HG02885 (cell line): ENCODE data around the gene TEF.
"Not testable (repeated sequence)": the region's sequence is repeated elsewhere in the genome, so short reads cannot be mapped to it uniquely, and the experiment has no call there.

ENCODE experiments used
- ATAC-seq: cut with Tn5 transposase; IDR thresholded peaks from one replicate; pipeline ENCODE4 v1.9.1; 2021; ENCODE audit warnings: mild to moderate bottlenecking; ENCODE audit not compliant: unreplicated experiment, poor library complexity

The TEF gene

DNA sequence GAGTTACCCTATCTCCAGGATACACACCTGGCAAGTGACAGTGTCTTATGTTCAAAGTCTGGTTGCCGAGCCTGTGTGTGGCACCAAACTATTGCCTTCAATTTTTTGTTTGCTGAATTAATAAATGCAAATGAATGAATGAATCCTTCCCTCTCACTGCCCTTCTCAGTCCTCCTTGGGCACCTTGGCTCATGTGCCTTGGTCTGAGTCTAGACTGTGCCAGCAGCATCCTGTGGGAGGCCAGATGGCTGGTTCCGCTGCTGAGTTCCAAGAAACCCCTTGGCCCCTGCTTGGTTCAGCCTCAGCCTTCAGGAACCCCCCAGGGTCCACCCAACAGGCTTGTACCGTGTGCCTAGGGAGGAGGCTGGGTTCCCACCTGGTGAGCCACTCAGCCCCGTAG is 33.8 kb downstream of the TEF start:
- ATAC-seq: no peak

DNA sequence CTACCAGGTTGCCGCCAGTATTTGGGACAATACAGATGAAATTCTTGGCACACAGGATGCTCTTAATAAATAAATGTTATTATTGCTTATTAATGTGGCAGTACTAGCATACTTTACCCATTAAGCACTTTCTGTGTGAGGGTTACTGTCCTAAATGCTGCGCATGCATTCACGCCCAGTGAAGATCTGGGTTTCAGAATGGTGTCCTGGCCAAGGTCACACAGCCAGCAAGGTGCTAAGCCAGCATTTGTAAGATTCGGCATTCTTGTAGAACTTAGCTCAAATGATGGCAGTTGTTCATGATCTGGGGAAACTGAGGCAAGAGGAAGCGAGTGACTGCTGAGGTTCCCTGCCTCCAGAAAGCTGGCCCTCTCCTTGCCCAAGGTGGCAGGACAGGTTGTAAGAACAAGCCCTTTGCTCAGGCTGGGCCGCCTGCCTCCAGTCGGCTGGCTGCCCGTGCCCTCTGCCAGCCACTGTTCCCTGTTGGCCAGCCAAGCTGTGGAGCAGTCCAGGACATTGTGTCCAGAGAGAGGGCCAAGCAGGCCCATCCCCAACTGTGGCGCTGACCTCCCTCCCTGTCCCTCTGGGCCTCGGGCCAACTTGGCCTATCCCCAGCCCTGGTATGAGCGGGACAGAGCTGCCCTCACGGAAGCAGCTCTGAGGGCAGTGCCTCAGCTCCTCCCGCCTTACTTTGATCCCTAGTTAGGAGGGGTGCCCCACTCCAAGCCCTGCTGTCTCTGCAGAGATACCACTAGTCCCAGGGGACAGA is 36.1 kb downstream of the TEF start:
- no peak for ATAC-seq

DNA sequence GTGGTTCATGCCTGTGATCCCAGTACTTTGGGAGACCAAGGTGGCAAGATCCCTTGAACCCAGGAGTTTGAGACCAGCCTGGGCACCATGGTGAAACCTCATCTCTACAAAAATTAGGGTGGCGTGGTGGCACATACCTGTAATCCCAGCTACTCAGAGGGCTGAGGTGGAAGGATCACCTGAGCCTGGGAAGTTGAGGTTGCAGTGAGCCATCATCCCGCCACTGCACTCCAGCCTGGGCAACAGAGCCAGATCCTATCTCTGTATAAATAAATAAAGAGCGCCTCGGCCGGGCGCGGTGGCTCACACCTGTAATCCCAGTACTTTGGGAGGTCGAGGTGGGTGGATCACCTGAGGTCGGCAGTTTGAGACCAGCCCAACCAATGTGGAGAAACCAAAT is 37.0 kb downstream of the TEF start:
- ATAC-seq: no peak

DNA sequence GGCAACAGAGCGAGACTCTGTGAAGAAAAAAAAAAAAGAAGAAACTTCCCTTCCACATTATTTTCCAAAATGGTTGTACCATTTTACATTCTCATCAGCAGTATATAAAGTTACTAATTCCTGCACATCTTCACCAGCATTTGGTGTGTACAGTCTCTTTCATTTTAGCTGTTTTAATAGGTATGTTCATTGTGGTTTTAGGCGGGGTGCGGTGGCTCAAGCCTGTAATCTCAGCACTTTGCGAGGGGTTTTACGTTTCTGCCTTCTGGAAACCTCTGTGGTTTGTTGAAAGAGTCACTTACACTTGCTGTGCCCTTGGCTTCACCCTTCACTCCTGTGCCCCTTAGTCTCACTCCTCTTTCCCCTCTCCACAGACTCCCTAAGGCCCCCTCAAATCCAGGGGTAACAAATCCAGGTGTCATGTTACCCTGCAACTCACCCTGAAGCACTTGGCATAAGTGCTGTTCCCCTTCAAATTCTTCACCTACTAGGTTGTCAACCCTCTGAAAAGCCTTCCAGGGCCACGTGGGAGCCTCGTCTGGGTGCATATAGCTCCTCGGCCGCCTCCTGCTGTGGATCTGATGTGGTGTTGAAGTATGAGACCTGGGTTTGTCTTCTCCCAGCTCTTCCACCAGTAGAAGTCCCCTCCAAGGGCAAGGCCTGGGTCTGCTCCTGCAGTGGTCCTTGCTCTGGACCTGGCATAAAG is 44.1 kb downstream of the TEF start:
- ATAC-seq: no peak

DNA sequence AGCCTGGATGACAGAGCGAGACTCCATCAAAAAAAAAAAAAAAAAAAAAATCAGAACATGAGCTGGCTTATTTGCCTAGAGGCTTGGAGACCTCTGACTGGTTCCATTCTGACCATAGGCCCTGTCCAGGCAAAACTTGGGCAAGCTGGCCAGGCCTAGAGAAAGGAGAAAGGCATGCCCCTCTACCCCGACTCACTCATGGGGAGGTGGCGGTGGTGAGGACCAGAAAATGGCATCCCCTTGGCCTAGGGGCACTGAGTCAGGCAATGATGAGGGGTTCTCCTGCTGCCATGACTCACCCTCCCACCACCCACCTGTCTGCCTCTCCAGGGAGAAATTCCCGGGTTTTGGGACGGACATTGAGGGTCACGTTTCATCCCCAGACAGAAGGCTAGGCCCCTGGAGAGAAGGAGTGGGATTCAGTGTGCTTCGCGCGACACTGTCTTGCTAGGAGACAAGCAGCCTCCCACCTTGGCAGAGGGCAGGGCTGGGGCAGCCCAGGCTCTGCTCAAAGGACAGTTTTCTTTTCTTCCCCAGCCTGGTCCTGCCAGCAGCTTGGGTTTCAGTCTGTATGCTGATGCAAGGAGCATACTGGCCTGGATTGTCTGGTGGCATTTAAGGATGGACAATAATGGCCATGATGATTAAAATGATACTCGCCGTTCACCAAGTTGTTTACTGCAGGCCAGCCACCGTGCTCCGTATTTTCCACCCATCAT is 47.6 kb downstream of the TEF start:
- ATAC-seq: no peak

DNA sequence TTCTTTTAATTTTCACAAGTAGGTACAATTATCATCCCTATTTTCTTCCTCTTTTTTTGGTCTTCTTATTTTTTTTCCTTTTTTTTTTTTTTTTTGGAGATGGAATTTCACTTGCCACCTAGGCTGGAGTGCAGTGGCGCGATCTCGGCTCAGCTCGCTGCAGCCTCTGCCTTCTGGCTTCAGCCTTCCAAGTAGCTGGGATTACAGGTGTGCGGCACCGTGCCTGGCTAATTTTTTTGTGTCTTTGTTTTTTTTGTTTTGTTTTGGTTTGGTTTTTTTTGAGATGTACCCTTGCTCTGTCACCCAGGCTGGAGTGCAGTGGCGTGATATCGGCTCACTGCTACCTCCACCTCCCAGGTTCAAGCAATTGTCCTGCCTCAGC is 48.2 kb downstream of the TEF start:
- no peak for ATAC-seq

DNA sequence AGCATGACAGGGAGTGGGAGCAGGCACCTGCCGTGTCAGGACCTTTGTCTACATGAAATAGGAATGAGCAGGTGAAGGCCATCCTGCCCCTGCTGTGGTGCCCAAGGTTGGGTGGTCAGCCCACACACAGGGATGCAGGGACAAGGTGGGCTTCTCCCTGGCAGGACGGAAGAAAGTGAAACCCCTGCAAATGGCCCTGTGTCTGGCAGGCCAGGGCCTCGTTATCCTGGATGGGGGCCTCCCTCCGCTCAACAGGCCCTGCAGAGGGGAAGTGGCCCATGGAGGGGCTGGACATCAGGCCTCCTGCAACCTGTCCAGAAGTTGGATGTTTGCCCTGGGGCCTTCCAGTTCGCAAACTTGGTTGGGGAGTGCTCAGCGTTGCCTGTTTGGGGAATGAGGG is 49.9 kb downstream of the TEF start:
- no peak for ATAC-seq

DNA sequence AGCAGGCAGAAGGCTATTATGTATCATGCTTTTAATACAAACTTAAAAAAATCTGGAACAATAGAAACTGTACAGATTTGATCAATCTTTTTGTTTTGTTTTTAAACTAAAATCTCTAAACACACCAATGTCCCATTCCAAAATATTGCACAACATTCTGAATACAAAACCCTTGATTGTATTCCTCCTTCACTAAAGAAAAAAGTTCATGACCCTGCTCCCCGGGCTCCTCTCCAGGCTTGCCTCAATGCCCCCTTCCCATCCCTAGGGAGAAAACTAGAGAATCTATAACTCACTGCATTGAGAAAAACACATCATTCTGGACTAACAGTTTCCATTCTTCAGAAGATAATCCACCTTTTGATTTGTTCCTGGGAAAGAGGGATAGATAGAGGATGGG is 51.7 kb downstream of the TEF start:
- not testable (repeated sequence) for ATAC-seq

DNA sequence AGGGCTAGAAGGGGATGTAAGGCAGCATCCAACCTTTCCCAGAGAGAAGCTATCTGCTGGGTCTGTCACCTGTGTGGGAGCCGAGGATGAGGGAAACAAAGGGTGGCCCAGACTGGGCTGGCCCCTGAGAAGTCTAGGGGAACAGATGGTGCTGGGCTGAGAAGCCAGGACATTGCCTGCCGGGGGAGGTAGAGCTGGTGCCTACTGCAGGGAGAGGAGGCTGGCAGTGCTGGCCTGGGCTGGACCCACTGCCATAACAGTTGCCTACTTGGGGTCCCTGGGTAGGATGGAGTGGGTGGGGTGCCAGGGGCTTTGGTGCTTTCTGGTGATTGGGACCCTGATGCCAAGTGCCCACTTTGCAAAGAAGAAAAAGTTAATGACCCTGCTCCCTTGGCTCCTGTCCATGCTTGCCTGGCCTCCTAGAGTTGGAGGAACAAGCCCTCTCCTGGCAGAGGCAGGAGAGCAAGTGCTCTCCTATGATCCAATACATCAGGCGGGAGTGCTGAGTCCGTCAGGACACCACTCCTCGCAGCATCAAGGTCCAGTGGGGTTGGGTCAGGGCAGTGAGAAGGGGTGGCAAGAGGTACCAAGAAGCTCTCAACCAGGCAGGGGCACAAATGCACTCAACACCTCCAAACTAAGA is 52.7 kb downstream of the TEF start:
- not testable (repeated sequence) for ATAC-seq

DNA sequence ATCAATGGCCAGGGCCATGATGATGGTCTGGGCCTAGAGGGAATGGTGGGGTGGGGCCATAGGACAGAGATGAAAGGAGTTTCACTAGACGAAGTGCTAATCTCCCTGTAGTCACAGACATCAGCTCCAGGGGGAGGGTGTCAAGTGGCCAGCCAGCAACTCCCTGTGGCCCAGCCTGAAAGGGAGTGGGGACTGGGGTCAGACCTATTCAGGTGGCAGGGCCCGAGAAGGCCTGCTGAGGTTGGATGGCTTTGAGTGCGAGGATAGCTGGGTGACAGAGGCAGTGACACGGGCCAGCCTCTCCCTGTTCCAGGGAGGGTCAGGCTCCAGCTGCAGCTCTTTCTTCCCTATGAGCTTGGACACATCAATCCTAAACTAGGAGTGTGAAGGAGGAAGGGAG is 53.8 kb downstream of the TEF start:
- no peak for ATAC-seq

DNA sequence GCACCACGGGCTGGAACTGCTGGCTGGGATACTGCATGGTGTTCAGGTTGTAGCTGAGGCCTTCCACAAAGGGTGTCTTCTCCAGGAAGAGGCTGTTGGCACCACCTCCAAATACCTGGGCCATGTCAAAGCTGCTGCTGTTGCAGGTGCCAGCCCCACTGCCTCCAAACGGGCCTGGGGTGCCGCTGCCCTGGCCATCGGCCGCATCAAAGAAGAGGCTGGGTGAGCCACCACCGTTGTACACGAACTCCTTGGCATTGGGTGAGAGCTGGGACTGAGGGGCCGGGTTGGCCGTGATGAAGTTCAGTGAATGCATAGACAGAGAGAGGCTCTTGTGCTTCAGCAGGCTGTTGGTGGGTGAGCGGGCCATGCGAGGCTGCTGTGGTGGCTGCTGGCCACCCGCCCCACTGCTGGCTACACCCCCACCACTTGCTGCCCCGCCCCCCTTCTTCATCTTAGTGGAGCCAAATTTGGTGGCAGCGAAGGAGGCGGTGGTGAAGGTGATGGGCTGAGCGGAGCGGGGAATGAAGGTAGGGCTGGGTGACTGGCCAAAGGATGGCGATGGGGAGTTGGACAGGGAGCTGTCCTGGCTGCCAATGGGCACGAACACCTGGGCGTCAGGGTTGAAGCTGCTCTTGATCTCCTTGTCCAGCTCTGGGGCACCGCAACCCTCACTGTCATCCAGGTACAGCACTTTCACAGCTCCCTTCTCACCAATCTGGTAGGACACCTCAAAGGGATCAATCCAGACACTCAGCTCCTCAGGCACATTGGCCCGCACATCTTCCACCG is 54.8 kb downstream of the TEF start:
- no peak for ATAC-seq

DNA sequence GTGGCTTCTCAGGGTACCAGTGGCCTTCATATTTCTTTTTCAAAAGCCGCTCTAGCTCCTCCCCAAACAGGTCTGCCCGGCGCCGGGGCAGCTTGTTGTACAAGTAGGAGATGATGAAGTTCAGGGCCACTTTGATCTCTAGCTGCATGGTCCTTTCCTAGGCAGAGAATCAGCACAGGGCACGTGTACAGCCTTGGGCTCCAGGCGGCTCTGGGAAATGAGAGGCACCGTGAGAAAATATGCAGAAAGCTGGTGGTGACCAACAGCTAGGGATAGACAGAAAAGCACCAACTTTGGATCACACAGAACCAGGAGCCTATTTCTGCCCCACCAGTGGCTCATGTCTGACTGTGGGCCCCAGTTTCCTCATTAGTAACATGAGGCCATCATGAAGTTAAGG is 55.5 kb downstream of the TEF start:
- no peak for ATAC-seq

DNA sequence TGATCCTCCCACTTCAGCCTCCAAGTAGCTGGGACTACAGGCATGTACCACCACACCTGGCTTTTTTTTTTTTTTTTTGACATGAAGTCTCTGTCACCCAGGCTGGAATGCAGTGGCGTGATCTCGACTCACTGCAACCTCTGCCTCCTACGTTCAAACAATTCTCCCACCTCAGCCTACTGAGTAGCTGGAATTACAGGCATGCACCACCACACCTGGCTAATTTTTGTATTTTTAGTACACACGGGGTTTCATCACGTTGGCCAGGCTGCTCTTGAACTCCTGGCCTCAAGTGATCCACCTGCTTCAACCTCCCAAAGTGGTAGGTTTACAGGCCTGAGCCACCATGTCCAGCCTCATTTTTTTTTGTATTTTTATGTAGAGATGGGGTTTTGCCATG is 58.8 kb downstream of the TEF start:
- ATAC-seq: not testable (repeated sequence)

DNA sequence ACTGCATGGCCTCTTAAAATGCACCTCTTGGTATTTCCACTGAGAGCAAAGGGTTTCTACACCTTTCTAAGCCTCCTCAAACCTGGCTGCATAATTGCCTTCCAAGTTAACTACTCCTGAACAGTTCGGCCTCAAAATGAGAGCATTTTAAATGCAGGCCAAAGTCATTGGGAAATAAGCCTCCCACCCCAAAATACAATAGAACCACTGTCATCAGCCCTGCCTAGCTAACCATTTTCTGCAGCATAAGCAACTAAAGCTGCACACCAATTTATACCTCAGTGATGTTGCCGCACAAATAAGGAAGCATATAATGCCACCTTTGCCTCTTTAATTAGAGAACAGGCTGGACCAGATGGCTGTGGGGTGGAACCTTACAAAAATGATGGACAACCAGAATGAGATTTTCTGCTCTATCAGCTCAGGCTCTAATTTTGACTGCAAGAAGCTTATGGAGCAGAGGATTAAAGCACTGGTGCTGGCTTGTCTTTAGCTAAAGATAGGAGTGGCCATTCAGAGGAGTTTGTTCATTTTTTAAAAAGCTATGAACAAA is 60.6 kb downstream of the TEF start:
- ATAC-seq: no peak

DNA sequence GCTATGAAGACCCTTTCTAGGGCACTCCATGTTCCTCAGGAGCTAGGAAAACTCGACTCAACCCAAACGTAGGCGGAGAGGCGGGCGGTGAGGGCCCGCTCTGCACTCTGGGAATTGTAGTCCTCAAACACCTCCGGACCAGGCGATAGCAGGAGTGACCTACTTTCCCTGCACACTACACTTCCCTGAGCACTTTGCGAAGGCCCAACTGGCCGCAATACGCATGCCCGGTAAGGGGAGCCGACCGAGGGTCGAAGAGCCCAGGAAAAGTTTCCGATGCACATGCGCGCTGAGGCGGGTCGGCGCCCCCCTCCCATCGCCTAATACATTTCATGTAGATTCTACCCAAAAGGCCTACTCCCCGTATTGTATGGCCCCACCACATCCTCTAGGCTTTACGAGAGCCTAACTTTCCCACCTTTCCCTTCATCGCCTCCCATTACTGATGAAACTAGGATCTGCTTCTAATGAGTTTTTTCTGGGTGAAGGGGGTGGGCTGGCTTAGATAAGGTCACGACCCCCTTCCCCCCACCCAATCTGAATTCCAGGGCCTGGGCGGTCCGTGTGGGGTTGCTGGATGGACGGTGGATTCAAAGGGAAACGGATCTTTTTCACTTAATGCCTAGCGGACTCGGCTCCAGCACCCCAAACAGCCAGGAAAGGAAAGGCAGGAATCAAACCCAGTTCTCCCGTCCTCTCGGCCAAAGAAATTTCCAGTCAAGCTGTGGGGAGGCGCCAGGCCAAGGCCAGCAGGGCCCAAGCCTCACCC is 62.8 kb downstream of the TEF start:
- ATAC-seq: peak; percentile 57

DNA sequence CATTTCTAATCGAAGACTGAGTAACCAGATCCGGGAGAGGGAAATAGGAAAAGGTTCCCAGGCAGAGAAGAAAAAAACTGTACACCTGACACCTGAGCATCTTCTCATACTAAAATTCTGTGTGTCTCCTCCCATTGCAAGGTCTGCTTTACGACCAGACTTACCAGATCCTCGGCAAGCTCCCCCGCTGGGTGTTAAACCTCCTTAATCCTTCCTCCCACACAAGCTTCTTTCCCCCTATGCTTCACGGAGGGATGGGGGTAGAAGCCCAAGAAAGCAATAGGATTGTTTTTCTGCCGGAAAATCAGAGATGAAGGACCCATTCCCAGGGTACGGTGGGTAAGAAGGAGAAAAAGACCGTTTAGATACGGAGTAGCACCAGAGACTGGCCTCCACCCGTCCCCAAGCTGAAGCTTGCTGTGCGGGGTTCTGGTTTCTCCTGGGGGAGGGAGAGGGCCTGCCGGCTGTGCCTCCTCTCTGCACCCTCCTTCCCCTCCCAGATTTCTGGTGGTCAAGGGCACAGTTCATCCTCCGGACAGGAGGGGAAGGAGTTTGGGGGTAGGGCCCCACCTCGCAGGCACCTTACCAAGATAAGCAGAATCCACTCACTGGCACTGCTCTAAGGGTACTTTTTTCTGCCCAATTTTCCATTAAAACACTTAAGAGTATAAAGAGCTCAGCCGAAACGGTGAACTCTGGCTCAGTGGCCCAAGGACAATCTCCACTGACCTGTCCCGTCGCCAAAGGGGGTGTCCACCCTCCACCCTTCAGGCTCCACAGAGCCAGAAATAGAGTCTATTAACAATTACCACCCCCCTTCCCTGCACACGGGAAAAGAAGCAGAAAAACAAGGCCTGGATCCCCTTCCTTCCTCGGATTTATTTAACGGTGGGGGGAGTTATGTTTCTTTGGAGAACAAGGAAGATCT is 63.7 kb downstream of the TEF start:
- no peak for ATAC-seq

DNA sequence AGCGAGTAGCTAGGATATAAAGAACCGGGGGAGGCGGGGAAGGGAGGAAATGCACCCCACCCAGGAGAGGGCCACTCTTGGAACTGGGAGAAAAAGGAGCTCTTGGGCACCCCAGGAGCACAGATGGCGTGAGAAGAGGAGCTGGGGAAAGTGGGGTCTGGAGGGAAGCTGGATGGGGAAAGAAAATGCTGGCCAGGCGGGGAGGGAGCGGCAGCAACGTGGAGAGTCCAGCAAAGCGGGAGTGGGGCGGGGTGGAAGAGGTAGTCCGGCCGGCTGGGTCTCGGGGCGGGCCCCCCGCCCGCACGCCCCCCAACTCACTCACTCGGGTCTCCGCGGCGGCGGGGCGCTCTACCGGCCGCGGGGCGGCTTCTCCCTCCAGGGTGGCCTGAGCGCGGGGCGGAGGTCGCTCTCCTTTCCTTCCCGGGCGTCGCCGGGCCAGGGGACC is 64.3 kb downstream of the TEF start:
- ATAC-seq: no peak
